Measurements from ENCODE around the gene GPD1.

Gene GPD1

DNA sequence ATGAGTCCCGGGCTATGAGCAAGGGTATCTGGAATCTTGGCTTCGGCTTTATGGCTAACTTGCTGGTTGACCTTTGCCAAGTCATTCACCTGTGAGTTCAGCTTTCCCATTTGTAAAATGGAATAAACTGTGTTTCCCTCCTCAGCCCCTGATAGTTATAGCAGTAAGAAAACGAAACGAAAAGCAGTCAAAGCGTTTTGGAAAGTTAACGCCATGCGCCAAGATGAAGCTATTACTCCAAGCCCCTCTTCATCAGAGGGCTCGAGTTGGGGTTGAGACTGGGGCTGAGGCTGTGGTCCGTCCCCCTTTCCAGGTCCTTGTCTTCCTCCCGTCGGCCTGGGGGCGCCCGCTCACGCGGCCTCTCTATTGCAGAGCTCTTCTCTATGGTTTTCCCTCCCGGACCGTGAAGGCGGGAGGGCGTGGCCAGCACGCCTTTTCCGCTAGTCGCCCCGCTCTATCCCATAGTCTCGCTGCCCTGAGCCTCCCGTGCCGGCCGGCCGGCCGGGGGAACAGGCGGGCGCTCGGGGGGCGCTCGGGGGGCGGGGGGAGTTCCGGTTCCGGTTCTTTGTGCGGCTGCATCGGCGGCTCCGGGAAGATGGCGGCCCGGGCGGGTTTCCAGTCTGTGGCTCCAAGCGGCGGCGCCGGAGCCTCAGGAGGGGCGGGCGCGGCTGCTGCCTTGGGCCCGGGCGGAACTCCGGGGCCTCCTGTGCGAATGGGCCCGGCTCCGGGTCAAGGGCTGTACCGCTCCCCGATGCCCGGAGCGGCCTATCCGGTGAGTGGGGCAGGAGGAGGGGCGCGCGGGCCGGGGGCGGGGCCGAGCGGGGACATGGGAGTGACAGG is 18.8 kb upstream of the GPD1 start, which contains the start of gene SMARCD1:
SMARCD1 (plus strand) TSS at position 568 of the 840 bp plus-strand sequence; CDS start at position 596, 28 bp downstream.
- peaks cover 32% of the 10 kb centered on the region for H3K36me3 ChIP-seq (ENCODE audit: insufficient read depth, low read length)
- H3K4me1 ChIP-seq (ENCODE audit: insufficient read depth, low read length, severe bottlenecking) = peaks cover 10% of the 10 kb centered on the region
- no peak for TF ChIP-seq EZH2 (IDR thresholded peaks at IDR 0.05; ENCODE audit: borderline replicate concordance, low read length)
- TF ChIP-seq, protein P1, sequence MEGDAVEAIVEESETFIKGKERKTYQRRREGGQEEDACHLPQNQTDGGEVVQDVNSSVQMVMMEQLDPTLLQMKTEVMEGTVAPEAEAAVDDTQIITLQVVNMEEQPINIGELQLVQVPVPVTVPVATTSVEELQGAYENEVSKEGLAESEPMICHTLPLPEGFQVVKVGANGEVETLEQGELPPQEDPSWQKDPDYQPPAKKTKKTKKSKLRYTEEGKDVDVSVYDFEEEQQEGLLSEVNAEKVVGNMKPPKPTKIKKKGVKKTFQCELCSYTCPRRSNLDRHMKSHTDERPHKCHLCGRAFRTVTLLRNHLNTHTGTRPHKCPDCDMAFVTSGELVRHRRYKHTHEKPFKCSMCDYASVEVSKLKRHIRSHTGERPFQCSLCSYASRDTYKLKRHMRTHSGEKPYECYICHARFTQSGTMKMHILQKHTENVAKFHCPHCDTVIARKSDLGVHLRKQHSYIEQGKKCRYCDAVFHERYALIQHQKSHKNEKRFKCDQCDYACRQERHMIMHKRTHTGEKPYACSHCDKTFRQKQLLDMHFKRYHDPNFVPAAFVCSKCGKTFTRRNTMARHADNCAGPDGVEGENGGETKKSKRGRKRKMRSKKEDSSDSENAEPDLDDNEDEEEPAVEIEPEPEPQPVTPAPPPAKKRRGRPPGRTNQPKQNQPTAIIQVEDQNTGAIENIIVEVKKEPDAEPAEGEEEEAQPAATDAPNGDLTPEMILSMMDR (IDR thresholded peaks at IDR 0.05; ENCODE audit: low read length) = peak; percentile 87
- no peaks in the 10 kb centered on the region for H3F3A ChIP-seq (ENCODE audit: insufficient read depth, low read length)
- no peaks in the 10 kb centered on the region for H3K9me2 ChIP-seq (ENCODE audit: low read depth, low read length)
- no peaks in the 10 kb centered on the region for H3K79me2 ChIP-seq (ENCODE audit: insufficient read depth, low read length)
- H4K20me1 ChIP-seq (ENCODE audit: insufficient read depth, low read length) = no peaks in the 10 kb centered on the region
- H3K27ac ChIP-seq (ENCODE audit: low read depth, low read length, poor library complexity, severe bottlenecking) = peak within 1 kb of the TSS; percentile 82
- peak within 1 kb of the TSS; percentile 90 for H3K9ac ChIP-seq (ENCODE audit: low read length)
- H3K4me3 ChIP-seq (ENCODE audit: low read depth, low read length, poor library complexity, severe bottlenecking) = peak within 1 kb of the TSS; percentile 87
- peak within 1 kb of the TSS; percentile 93 for H3K4me2 ChIP-seq (ENCODE audit: low read length)
- no peaks in the 10 kb centered on the region for H3K27me3 ChIP-seq (ENCODE audit: insufficient read depth, low read length)
- peak within 1 kb of the TSS; percentile 64; the same call in 1 of the 2 replicates for H2AFZ ChIP-seq (ENCODE audit: low read length)
- H3K9me3 ChIP-seq (ENCODE audit: low read length) = no peaks in the 10 kb centered on the region

- Histone ChIP-seq H3K9me2 (ENCODE audit: low read depth, low read length) (no peaks in the 10 kb centered on the region), H3K4me2 (ENCODE audit: low read length) (peak overlapping the region; percentile 93), H3K4me1 (ENCODE audit: insufficient read depth, low read length, severe bottlenecking) (peaks cover 10% of the 10 kb centered on the region), H3K27me3 (ENCODE audit: insufficient read depth, low read length) (no peaks in the 10 kb centered on the region), H3K9ac (ENCODE audit: low read length) (peak overlapping the region; percentile 90), H3K27ac (ENCODE audit: low read depth, low read length, poor library complexity, severe bottlenecking) (peak overlapping the region; percentile 82), H4K20me1 (ENCODE audit: insufficient read depth, low read length) (no peaks in the 10 kb centered on the region), H3K9me3 (ENCODE audit: low read length) (no peaks in the 10 kb centered on the region), H3K4me3 (ENCODE audit: low read depth, low read length, poor library complexity, severe bottlenecking) (peak overlapping the region; percentile 87), H2AFZ (ENCODE audit: low read length) (no peak overlapping the region), H3K36me3 (ENCODE audit: insufficient read depth, low read length) (peaks cover 37% of the 10 kb centered on the region), H3K79me2 (ENCODE audit: insufficient read depth, low read length) (no peaks in the 10 kb centered on the region), H3F3A (ENCODE audit: insufficient read depth, low read length) (no peaks in the 10 kb centered on the region)
- no peak for TF ChIP-seq EZH2 (IDR thresholded peaks at IDR 0.05; ENCODE audit: borderline replicate concordance, low read length)
- TF ChIP-seq, protein P1 (IDR thresholded peaks at IDR 0.05; ENCODE audit: low read length) = no peak
Measured at GRCh38 chr12:50085615-50086072, 18.2 kb upstream of the GPD1 start.

GRCh38 chr12:50086148-50086547 is 17.7 kb upstream of the GPD1 start:
- no peaks in the 10 kb centered on the region for H3K79me2 ChIP-seq (ENCODE audit: insufficient read depth, low read length)
- H2AFZ ChIP-seq (ENCODE audit: low read length) = no peak overlapping the region
- H3K9ac ChIP-seq (ENCODE audit: low read length) = peak overlapping the region; percentile 90; the same call in 1 of the 2 replicates
- peak overlapping the region; percentile 82 for H3K27ac ChIP-seq (ENCODE audit: low read depth, low read length, poor library complexity, severe bottlenecking)
- peaks cover 41% of the 10 kb centered on the region for H3K36me3 ChIP-seq (ENCODE audit: insufficient read depth, low read length)
- peak overlapping the region; percentile 93 for H3K4me2 ChIP-seq (ENCODE audit: low read length)
- H3K4me1 ChIP-seq (ENCODE audit: insufficient read depth, low read length, severe bottlenecking) = peaks cover 10% of the 10 kb centered on the region
- H3K9me3 ChIP-seq (ENCODE audit: low read length) = no peaks in the 10 kb centered on the region
- H3K9me2 ChIP-seq (ENCODE audit: low read depth, low read length) = no peaks in the 10 kb centered on the region
- H3F3A ChIP-seq (ENCODE audit: insufficient read depth, low read length) = no peaks in the 10 kb centered on the region
- TF ChIP-seq EZH2 (IDR thresholded peaks at IDR 0.05; ENCODE audit: borderline replicate concordance, low read length) = no peak
- TF ChIP-seq, protein P1 (IDR thresholded peaks at IDR 0.05; ENCODE audit: low read length) = no peak
- H4K20me1 ChIP-seq (ENCODE audit: insufficient read depth, low read length) = no peaks in the 10 kb centered on the region
- no peaks in the 10 kb centered on the region for H3K27me3 ChIP-seq (ENCODE audit: insufficient read depth, low read length)
- H3K4me3 ChIP-seq (ENCODE audit: low read depth, low read length, poor library complexity, severe bottlenecking) = peak overlapping the region; percentile 87
